HG03442 (cell line): ENCODE results near the gene UBXN1.
A peak's percentile ranks its signal among the peaks of the same experiment; 100 is the strongest.
"Not testable (repeated sequence)": the region's sequence is repeated elsewhere in the genome, so short reads cannot be mapped to it uniquely, and the experiment has no call there.

ENCODE experiments used
- ATAC-seq: cut with Tn5 transposase; IDR thresholded peaks from one replicate; pipeline ENCODE4 v1.9.1; 2021; ENCODE audit warnings: mild to moderate bottlenecking, moderate library complexity; ENCODE audit not compliant: unreplicated experiment

UBXN1 gene

DNA sequence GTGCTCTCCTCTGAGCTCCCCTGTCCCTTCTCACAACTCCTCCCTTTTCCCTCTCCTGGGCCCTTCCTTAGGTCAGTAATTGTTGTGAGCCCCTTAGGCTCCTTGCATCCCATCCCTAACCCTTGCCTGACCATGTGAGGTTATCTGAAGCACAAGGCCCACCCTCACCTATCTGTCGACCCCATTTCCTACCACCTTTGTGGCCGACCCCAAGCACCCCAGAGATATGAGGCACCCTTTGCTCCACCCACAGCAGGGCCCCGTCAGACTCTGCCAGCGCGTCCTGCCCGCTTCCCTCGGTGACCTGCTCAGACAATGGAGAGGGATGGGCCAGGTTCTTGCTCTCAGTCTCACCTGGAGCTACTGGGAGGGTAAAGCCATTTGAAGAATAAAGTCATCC lies 29.9 kb upstream of the UBXN1 start:
- no peak for ATAC-seq

DNA sequence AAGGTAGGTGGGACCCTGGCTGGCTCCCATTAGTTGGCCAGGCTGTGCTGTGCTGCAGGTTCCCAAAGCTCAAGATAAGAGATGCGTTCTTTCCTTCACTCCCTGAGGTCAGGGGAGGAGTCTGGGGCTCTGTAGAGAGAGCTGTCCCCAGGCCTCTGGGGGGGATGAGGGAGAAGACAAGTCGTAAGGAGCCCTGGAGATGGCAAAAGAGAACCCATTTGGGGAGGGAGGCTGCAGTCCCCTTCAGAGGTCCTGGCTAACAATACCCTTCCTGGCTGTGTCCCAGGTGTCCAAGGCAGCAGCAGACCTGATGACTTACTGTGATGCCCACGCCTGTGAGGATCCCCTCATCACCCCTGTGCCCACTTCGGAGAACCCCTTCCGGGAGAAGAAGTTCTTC lies 29.5 kb upstream of the UBXN1 start:
- no peak for ATAC-seq

DNA sequence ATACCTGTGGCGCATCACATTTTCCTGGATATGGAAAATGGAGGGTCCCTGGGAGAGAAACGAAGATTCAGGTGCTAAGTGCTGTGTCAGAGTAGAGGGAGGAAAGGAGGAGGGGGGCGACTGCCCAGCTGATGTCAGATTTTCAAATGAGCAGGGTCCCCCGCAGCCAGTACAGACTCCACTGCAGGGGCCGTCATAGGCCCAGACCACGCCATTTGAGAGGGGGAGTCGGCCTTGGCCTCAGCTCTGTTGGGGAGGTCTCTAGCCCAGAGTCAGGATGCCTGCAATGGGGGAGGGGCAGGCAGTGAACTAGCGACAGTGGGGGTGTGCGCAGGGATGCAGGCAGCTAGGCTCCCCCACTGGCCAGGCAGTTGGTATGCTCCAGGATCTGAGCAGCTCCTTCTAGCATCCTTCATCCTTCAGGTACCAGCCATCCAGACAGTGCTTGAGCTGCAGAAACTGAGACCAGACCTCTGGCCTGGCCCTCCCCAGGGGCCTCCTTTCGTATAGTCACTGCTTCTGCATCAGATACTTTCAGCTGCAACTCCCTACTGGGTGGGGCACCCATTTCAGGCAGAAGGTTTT lies 28.5 kb upstream of the UBXN1 start, which contains the start of the genes BSCL2 and GNG3:
BSCL2 (minus strand) TSS at position 148 of the 585 bp plus-strand sequence. CDS start 229 bp downstream, outside the sequence.
GNG3 (plus strand) TSS at position 400 of the 585 bp plus-strand sequence. CDS start 620 bp downstream, outside the sequence.
- no peak for ATAC-seq

DNA sequence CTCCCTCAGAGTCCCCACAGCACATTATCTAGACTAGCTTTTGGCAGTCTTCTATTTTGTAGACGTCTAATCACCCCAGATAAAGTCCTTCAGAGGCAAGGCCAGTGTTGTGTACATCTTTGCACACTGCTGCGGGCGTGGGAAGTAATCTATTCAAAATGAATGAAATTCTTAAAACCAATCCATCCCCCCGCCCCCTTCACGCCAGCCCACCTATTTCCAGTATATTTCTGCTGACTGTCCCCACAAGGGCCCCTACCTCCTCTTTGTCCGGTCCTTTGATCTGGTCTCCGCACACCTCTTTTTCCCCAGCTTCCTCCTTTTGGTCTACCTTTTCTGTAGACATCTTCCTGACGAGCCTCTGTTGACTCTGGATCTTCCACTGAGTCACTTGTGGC lies 28.0 kb upstream of the UBXN1 start:
- ATAC-seq: no peak

DNA sequence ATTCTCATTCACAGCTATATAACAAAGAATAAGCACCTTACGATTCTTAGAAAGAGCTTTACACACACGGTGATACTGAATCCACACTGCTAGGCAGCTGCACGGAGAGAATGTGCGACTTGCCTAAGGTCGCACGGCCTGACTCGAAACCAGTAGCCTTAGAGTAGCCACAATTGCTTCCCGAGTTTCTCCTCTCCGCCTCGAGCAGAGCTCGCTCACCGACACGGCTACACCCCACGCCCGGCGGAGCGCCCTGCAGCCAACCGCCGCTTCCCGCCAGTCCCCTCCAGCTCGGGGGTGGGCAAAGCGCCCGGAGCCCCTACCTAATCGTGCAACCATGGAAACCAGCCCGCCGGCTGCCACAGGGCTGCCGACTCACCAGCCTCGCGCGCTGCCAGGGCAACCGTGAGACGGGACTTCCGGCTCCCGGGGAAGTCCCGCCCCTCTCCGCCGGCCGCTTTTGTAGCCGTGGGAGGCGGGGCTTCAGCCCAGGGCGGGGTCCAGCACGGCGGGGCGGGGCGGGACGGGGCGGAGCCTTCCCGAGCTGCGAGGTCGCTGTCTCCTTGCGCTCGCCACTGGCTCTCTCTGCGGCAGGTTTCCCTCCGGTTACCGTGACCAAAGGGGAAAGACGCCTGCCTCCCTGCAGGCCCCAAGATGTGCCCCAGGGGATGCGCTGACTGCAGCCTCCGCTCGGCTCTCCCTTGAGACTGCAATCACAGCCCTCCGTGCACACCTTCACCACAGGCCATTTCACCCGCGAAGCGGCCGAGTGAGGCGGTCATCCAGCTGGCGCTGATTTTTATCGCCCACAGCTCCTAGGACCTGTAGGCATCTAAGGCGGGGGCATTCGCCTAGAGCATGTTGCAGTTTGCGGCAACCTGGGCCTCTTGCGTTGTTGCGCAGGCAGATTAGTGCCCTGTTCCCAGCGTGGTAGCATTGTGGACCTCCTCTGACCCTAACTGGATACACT lies 27.3 kb upstream of the UBXN1 start:
- ATAC-seq: peak; percentile 65

DNA sequence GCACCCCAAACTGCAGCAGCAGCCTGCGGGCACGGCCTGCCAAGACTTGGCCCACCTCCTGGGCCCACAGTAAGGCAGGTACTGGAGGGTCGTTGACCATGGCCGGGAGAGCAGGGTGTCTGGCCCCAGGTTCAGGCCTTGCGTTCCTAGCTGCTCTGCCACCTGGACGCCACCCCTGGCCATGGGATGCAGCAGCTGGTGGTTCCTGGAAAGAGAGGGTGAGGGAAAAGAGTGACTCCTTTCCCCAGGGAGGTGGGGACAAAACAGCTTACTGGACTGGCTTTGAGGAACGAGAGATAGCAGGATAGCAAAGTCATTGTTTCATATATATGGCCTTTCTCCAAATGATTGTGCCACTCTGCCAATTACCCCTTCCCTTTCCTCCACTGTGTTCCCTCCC lies 26.5 kb upstream of the UBXN1 start:
- no peak for ATAC-seq

DNA sequence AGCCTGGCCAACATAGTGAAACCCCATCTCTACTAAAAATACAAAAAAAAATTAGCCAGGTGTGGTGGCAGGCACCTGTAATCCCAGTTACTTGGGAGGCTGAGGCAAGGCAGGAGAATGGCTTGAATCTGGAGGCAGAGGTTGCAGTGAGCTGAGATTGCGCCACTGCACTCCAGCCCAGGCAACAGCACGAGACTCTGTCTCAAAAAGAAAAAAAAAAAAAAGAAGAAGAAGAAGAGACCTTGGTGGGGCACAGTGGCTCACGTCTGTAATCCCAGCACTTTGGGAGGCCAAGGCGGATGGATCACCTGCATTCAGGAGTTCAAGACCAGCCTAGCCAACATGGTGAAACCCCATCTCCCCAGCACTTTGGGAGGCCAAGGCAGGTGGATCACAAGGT lies 25.0 kb upstream of the UBXN1 start:
- not testable (repeated sequence) for ATAC-seq

DNA sequence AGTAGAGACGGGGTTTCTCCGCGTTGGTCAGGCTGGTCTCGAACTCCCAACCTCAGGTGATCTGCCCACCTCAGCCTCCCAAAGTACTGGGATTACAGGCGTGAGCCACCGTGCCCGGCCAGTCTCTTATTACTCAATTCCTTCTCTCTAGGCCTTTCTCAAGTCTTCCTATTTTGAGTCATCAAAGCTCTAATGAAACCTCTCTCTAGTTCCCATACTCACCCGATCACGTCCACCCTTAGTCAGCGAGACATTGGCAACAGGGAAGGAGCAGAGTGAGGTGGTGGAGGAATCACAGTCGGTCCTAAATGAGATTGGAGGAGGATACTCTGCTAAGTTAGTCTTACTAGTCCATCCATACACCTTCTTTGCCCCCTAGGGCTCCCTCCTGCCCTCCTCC lies 23.4 kb upstream of the UBXN1 start:
- ATAC-seq: no peak

DNA sequence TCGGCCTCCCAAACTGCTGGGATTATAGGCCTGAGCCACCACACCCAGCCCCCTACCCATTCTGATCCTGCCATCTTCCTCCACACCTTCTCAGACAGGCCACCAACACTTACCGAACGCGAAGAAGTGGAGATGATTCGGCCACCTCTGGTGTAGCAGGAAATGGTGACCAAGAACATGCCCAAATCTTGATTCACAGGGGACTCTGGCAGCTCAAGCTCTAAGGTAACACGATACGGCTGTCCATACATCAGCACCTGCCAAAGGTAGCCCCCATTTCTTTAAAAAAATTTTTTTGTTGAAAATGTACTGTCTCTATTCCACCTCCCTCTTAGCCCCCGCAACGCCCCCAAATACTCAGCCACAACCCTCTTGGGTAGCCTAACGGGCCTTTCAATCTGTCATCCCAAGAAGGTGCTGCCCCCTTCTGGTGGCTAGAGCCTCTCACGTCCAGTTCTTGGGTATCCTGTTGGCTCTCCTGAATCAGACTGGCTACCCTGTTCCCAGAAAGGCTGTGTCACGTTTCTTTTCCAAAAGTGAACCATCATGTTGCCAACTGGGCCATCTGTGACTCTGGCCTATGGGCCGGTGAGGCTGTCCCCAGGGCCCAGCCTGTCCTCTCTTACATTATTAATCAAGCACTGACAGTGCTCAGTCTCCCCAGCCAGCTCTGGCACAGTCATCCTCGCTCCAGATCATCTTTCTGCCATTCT lies 15.7 kb upstream of the UBXN1 start:
- no peak for ATAC-seq

DNA sequence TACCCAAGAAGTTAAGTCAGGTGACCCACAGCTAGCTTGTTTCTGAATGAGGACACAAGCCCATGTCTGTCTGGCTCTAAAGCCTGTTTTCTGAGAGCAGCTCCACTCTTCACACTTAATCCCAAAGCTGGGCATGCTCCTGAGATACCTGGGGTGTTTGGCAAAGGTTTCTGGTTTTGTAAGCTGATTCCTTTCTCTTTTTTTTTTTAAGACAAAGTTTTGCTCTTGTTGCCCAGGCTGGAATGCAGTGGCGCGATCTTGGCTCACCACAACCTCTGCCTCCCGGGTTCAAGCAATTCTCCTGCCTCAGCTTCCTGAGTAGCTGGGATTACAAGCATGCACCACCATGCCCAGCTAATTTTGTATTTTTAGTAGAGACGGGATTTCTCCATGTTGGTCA lies 14.8 kb upstream of the UBXN1 start:
- ATAC-seq: not testable (repeated sequence)

DNA sequence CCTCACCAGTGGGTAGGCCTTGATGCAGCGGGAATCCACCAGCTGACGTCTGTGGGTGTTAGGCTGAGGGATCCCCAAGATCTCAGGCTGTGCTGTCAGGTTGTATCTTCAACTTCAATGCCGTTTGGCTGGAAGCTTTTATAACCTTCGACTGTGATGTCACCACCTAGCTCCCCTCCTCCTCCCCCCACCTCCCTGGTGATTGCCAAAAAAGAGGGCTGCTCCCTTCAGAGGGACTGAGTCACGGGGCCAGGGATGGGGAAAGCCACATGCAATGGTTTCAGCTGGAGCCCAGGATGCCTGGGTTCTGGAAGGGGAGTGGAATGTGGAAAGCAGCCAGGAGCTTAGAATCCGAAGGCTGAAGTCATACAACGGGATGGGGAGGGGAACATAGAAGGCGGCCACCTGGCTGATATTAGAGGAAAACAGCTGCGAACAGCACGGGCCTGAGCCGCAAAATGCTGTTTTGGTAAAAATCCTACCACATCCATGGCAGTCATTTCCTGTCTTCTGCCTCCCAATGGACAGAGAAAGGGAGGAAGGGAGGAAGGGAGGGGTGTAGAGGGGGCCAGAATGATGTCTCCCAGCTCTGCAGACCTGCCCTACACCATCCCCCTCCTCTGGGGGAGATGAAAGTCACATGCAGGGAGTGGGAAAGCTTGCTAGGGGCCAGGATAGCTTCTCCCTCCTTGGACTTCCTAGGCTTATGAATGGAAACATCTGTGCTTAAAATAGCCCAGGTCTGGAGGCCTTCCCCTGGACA lies 10.7 kb upstream of the UBXN1 start, which contains the start of gene LRRN4CL:
LRRN4CL (minus strand) TSS at position 110 of the 763 bp plus-strand sequence. CDS start 1,022 bp downstream, outside the sequence.
- no peak for ATAC-seq

DNA sequence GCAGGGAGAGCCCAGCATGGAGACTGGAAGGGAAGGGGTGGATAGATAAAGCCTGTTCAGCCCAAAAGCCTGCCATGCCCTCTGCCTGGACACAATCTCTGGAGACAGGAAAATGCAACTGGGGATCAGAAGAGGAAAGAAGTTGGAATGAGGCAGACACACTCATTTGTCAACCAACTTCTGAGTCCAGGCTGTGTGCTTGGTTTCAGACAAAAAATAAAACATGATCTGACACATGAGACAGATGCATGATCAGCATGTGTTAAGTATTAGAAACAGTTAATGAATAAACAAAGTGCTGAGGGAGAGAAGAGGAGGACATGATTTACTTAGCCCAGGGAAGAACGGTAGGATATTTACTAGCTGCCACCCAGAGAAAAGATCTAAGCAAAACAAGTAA lies 9.6 kb upstream of the UBXN1 start:
- no peak for ATAC-seq

DNA sequence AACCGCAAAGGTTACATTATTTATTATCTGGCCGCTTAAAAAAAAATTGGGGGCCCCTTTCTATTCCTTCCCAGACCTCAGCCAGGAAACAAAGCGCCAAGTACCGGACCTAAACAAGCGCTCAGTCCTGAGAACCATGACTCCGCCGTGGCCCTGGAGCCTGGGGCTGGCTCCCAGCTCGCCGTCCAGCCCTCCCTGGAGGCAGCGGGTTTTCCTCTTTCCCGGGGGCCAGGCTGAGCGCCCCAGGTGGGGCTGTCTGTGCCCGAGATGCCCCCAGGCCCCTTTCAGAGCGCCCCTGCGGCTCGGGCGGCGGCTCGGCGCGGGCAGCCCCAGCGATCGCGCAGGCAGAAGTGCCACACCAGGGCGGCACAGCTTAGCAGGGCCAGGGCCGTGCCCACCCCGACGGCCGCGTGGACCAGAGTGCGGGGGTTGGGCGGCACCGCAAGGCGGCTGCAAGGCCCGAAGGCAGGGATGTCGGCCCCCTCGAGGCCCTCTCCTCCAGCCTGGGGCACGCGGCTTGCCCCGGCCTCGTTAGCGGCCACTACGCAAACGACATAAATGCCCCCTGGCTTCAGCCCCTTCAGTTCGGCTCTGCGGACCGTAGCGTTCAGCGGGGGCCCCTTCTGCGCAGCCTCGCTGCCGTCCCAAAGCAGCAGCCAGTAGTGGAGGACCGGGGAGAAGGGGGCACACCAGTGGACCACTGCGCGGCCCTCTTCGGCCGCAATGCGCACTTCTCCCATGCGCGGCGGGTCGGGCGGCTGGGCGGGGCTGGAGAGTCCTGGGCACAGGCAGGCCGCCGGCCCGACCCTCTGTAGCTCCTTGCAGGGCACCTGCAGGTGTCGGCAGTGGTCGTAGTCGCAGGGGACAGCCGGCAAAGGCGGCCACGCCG lies 8.9 kb upstream of the UBXN1 start:
- ATAC-seq: no peak

DNA sequence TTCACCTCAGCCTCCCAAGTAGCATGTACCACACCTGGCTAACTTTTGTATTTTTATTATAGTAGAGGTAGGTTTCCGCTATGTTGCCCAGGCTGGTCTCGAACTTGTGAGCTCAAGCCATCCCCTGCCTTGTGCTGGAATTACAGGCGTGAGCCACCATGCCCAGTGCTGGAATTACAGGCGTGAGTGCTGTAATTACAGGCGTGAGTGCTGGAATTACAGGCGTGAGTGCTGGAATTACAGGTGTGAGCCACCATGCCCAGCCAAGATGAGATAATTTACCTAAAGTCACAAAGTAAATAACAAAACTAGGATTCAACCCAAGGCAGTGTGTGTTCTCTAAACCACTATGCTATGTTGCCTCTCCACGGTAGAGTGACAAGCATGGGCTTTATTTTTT lies 3.6 kb upstream of the UBXN1 start:
- ATAC-seq: no peak

DNA sequence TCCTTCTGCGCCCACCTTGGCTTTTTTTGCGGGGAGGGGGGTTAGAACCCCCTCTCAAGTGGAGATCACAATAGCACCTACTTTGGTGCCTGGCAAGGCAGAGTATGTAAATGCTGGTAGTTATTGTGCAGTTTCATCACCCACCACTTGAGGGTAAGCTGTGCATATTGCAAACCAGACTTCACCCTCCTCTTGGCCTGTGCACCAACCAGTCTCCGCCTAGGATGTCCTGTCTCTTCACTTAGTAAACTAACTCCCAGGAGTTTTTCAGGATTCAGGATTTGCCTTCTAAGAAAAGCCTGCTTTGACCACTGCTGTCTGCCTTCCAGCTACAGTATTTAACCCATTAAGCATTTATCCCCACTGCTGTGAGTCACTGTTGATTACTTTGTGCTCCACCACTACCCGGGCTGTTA lies 2.0 kb upstream of the UBXN1 start:
- peak; percentile 46 for ATAC-seq

DNA sequence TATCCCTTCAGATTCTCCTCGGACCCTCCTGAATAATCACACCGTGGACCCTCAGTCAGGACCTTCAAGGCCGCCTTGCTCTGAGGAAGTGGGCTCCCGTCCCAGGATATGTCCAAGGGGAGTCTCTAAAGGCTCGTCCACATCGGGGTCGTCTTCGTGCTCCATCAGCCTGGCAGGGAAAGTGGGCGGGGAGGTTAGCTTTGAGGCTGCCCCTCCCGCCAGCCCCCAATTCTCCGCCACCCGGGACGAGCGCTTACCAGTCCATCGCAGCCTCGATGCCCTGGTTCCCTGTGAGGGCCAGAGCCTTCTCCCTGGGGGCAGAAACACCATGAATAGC lies 472 bp downstream of the UBXN1 start:
- peak; percentile 9 for ATAC-seq

DNA sequence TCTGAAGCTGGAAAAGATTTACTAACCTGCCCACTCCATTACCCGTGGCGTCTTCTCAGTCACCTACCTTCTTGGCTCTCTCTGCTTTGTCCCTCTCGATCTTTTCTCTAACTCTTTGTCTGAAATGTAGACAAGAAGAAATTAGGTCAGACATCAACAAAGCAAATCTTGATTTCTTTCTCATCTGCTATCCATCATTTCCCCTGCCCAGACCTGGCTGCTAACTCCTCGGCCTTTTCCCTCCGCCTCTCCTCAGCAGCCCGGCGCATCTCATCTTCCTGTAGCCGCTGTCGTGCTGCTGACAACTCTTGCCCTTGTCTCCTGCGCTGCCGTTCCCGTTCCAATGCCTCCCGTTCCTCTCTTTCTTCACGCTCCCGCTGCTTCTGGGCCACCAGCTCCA lies 1.2 kb downstream of the UBXN1 start:
- no peak for ATAC-seq

DNA sequence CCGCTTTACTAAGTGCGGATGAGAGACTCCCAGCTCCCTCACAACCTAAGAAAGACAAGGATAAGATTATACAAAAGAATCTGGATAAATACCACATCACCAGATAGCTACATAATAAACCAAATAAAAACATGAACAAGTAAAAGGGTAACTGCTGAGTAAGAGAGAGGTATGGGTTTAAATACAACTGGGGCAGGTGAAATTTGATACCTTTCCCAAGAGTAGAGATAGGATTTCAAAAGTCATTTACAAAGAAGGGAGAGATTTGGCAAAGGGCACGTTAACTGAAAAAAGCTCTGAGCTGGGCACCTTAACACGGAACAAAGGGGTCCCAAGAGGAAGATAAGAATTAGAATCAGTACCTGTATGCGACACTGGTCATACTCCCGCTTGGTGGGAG lies 1.7 kb downstream of the UBXN1 start:
- ATAC-seq: no peak

DNA sequence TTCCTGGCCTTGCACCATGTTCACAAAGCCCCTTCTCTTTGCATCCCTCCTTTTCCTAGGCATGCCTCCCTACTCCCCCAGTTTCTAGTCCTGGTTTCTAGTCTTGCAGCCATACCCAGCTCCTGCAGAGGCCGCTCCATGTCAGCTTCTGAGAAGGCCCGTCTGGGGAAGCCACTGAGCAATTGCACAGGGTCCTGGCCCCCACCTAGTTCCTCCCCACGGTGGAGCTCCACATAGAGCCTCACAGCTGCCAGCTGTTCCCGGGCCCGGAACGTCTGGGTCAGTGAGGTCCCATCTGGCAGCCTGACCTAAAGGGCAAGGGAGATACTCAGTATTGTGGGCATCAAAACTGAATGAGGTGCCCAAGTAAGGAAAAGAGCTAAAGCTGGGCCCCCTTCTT lies 2.2 kb downstream of the UBXN1 start:
- no peak for ATAC-seq

DNA sequence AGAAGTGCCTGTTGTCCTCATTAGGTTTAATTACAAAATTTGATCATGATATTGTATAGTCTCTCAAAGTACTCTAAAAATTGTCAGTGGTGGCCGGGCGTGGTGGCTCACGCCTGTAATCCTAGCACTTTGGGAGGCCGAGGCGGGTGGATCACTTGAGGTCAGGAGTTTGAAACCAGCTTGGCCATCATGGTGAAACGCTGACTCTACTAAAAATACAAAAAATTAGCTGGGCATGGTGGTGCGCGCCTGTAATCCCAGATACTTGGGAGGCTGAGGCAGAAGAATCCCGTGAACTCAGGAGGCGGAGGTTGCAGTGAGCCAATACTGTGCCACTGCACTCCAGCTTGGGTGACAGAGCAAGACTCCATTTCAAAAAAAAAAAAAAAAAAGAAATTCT lies 3.5 kb downstream of the UBXN1 start:
- ATAC-seq: not testable (repeated sequence)
